Activated gamma-delta T cell (primary cell): ENCODE results near the gene IMPG2.
"Not testable (repeated sequence)": the region's sequence is repeated elsewhere in the genome, so short reads cannot be mapped to it uniquely, and the experiment has no call there.

ENCODE experiments used
- DNase-seq: peaks from one replicate; lab custom pipeline; 2025; lab: John Stamatoyannopoulos, UW
- total RNA-seq, 2 donors: gene quantifications; one replicate each; lab custom pipeline; 2026; lab: John Stamatoyannopoulos, UW

The IMPG2 gene
- 7.2 to 8.4 reads per million in 2 donors for total RNA-seq

GRCh38 chr3:101320475-101320874, at the start of gene IMPG2:
IMPG2 (minus strand) TSS chr3:101320575; CDS start chr3:101320372, 203 bp downstream.
- DNase-seq, result no peak

- no peak for DNase-seq
These were observed 42.0 kb upstream of the IMPG2 start for GRCh38 chr3:101362406-101362805.

- DNase-seq, result no peak
These were observed 31.5 kb upstream of the IMPG2 start for GRCh38 chr3:101351829-101352228.

- no peak for DNase-seq
These were observed 20.2 kb upstream of the IMPG2 start for GRCh38 chr3:101340591-101340990.

- no peak for DNase-seq
These were observed 13.5 kb upstream of the IMPG2 start for GRCh38 chr3:101333883-101334282.

GRCh38 chr3:101329016-101329673, 8.8 kb upstream of the IMPG2 start:
- no peak for DNase-seq

GRCh38 chr3:101325393-101326134, 5.2 kb upstream of the IMPG2 start:
- no peak for DNase-seq

- no peak for DNase-seq
These were observed 844 bp downstream of the IMPG2 start for GRCh38 chr3:101319531-101319930.

GRCh38 chr3:101312545-101312944, 7.8 kb downstream of the IMPG2 start:
- DNase-seq, result no peak

GRCh38 chr3:101311676-101312075, 8.7 kb downstream of the IMPG2 start:
- no peak for DNase-seq

- DNase-seq, result no peak
These were observed 9.4 kb downstream of the IMPG2 start for GRCh38 chr3:101310978-101311375.

- not testable (repeated sequence) for DNase-seq
These were observed 12.1 kb downstream of the IMPG2 start for GRCh38 chr3:101308147-101308772.

GRCh38 chr3:101303836-101304235, 16.5 kb downstream of the IMPG2 start:
- no peak for DNase-seq

GRCh38 chr3:101303089-101303731, 17.2 kb downstream of the IMPG2 start:
- DNase-seq, result no peak

- DNase-seq, result no peak
These were observed 20.3 kb downstream of the IMPG2 start for GRCh38 chr3:101300073-101300472.

- no peak for DNase-seq
These were observed 28.3 kb downstream of the IMPG2 start for GRCh38 chr3:101292027-101292426.

- DNase-seq, result no peak
These were observed 32.1 kb downstream of the IMPG2 start for GRCh38 chr3:101288294-101288693.

- no peak for DNase-seq
These were observed 35.6 kb downstream of the IMPG2 start for GRCh38 chr3:101284757-101285156.

GRCh38 chr3:101281521-101282030, 38.8 kb downstream of the IMPG2 start:
- DNase-seq, result no peak

- no peak for DNase-seq
These were observed 40.5 kb downstream of the IMPG2 start for GRCh38 chr3:101279765-101280385.

GRCh38 chr3:101279162-101279561, 41.2 kb downstream of the IMPG2 start:
- DNase-seq, result no peak

- DNase-seq, result no peak
These were observed 41.6 kb downstream of the IMPG2 start for GRCh38 chr3:101278727-101279126.
